Stimulated activated CD4-positive, alpha-beta T cell treated with anti-CD3 and anti-CD28 coated beads, Interleukin-4, amount 100 ng/mL, for 1 hour (primary cell): ENCODE data around the gene TPK1.
"Not testable (repeated sequence)": the region's sequence is repeated elsewhere in the genome, so short reads cannot be mapped to it uniquely, and the experiment has no call there.

Source experiments
- DNase-seq: peaks from one replicate; pipeline ENCODE4 v3.0.0-alpha.2; 2020

TPK1 gene

GRCh38 chr7:144776447-144776846, 59.4 kb downstream of the TPK1 start:
- DNase-seq: no peak

- DNase-seq: no peak
Measured at GRCh38 chr7:144775749-144776148, 60.1 kb downstream of the TPK1 start.

- DNase-seq: no peak
Measured at GRCh38 chr7:144771927-144772326, 63.9 kb downstream of the TPK1 start.

GRCh38 chr7:144771174-144771573, 64.7 kb downstream of the TPK1 start:
- DNase-seq: no peak

- DNase-seq: no peak
Measured at GRCh38 chr7:144769352-144769751, 66.5 kb downstream of the TPK1 start.

- DNase-seq: no peak
Measured at GRCh38 chr7:144768633-144769032, 67.2 kb downstream of the TPK1 start.

- DNase-seq: no peak
Measured at GRCh38 chr7:144763291-144763690, 72.6 kb downstream of the TPK1 start.

GRCh38 chr7:144762853-144763252, 73.0 kb downstream of the TPK1 start:
- DNase-seq: no peak

- no peak for DNase-seq
Measured at GRCh38 chr7:144761493-144761892, 74.4 kb downstream of the TPK1 start.

- no peak for DNase-seq
Measured at GRCh38 chr7:144759653-144760052, 76.2 kb downstream of the TPK1 start.

GRCh38 chr7:144747936-144748335, 87.9 kb downstream of the TPK1 start:
- DNase-seq: no peak

GRCh38 chr7:144738708-144739314, 97.0 kb downstream of the TPK1 start:
- no peak for DNase-seq

GRCh38 chr7:144738146-144738545, 97.7 kb downstream of the TPK1 start:
- DNase-seq: no peak

- no peak for DNase-seq
Measured at GRCh38 chr7:144736880-144737493, 98.9 kb downstream of the TPK1 start.

- no peak for DNase-seq
Measured at GRCh38 chr7:144735505-144736276, 100.2 kb downstream of the TPK1 start.

GRCh38 chr7:144731661-144732351, 104.0 kb downstream of the TPK1 start:
- no peak for DNase-seq

GRCh38 chr7:144730224-144730623, 105.6 kb downstream of the TPK1 start:
- no peak for DNase-seq

GRCh38 chr7:144729226-144729625, 106.6 kb downstream of the TPK1 start:
- no peak for DNase-seq

- no peak for DNase-seq
Measured at GRCh38 chr7:144728551-144728950, 107.3 kb downstream of the TPK1 start.

- not testable (repeated sequence) for DNase-seq
Measured at GRCh38 chr7:144726840-144727239, 109.0 kb downstream of the TPK1 start.

GRCh38 chr7:144725070-144725469, 110.8 kb downstream of the TPK1 start:
- DNase-seq: no peak

GRCh38 chr7:144723301-144723700, 112.6 kb downstream of the TPK1 start:
- DNase-seq: no peak

GRCh38 chr7:144720710-144721109, 115.1 kb downstream of the TPK1 start:
- no peak for DNase-seq

GRCh38 chr7:144720149-144720548, 115.7 kb downstream of the TPK1 start:
- DNase-seq: no peak
